ENCODE results near the gene PASK.
"Not testable (repeated sequence)": the region's sequence is repeated elsewhere in the genome, so short reads cannot be mapped to it uniquely, and the experiment has no call there.

PASK gene

GRCh38 chr2:241102239-241102803 lies 47.0 kb downstream of the PASK start, which contains the start of gene MTERF4:
Gene MTERF4 (minus strand): TSS chr2:241102287. CDS start chr2:241102273, 14 bp downstream.
- DNase-seq = peak; percentile 70

GRCh38 chr2:241099246-241099645 lies 50.0 kb downstream of the PASK start:
- DNase-seq = no peak

- DNase-seq = no peak
Observed at GRCh38 chr2:241096979-241097378, 52.3 kb downstream of the PASK start.

GRCh38 chr2:241095594-241096290 lies 53.5 kb downstream of the PASK start:
- DNase-seq = no peak

- DNase-seq = no peak
Observed at GRCh38 chr2:241094924-241095420, 54.3 kb downstream of the PASK start.

- no peak for DNase-seq
Observed at GRCh38 chr2:241094172-241094571, 55.1 kb downstream of the PASK start.

- DNase-seq = not testable (repeated sequence)
Observed at GRCh38 chr2:241093133-241093781, 56.0 kb downstream of the PASK start.

- DNase-seq = no peak
Observed at GRCh38 chr2:241092677-241093076, 56.6 kb downstream of the PASK start.

- no peak for DNase-seq
Observed at GRCh38 chr2:241091734-241092445, 57.4 kb downstream of the PASK start.

GRCh38 chr2:241091201-241091600 lies 58.1 kb downstream of the PASK start:
- DNase-seq = no peak

- DNase-seq = no peak
Observed at GRCh38 chr2:241088791-241089732, 60.2 kb downstream of the PASK start.

GRCh38 chr2:241088376-241088775 lies 60.9 kb downstream of the PASK start:
- DNase-seq = no peak

- no peak for DNase-seq
Observed at GRCh38 chr2:241087420-241088268, 61.6 kb downstream of the PASK start.

- no peak for DNase-seq
Observed at GRCh38 chr2:241084856-241085444, 64.3 kb downstream of the PASK start.

GRCh38 chr2:241083091-241083415 lies 66.2 kb downstream of the PASK start:
- DNase-seq = no peak

- DNase-seq = no peak
Observed at GRCh38 chr2:241082341-241083090, 66.8 kb downstream of the PASK start.

- no peak for DNase-seq
Observed at GRCh38 chr2:241081643-241082340, 67.5 kb downstream of the PASK start.

GRCh38 chr2:241081190-241081642 lies 68.1 kb downstream of the PASK start:
- no peak for DNase-seq

GRCh38 chr2:241080405-241081189 lies 68.7 kb downstream of the PASK start:
- no peak for DNase-seq
